Measurements from ENCODE around the gene PTK6.
A peak's percentile ranks its signal among the peaks of the same experiment; 100 is the strongest.

PTK6 gene

GRCh38 chr20:63542031-63542559 lies 4.9 kb upstream of the PTK6 start:
- no peak for DNase-seq

- DNase-seq: no peak
These were observed 4.2 kb upstream of the PTK6 start for GRCh38 chr20:63541371-63541770.

GRCh38 chr20:63540417-63541186 lies 3.4 kb upstream of the PTK6 start:
- DNase-seq: no peak

GRCh38 chr20:63539441-63540370 lies 2.5 kb upstream of the PTK6 start:
- no peak for DNase-seq

- no peak for DNase-seq
These were observed 1.9 kb upstream of the PTK6 start for GRCh38 chr20:63539092-63539430.

GRCh38 chr20:63538204-63539091 lies 1.3 kb upstream of the PTK6 start:
- DNase-seq: peak; percentile 31

- DNase-seq: peak; percentile 98
These were observed 488 bp upstream of the PTK6 start for GRCh38 chr20:63537525-63538203.

GRCh38 chr20:63536241-63536977 lies 767 bp downstream of the PTK6 start:
- DNase-seq: no peak

- no peak for DNase-seq
These were observed 2.1 kb downstream of the PTK6 start for GRCh38 chr20:63534831-63535651.

GRCh38 chr20:63534427-63534830 lies 2.7 kb downstream of the PTK6 start:
- no peak for DNase-seq

GRCh38 chr20:63533871-63534393 lies 3.2 kb downstream of the PTK6 start:
- DNase-seq: no peak

GRCh38 chr20:63533388-63533787 lies 3.8 kb downstream of the PTK6 start:
- DNase-seq: no peak

GRCh38 chr20:63532449-63532971 lies 4.7 kb downstream of the PTK6 start:
- DNase-seq: no peak

GRCh38 chr20:63531686-63532448 lies 5.3 kb downstream of the PTK6 start:
- no peak for DNase-seq

- DNase-seq: no peak
These were observed 6.4 kb downstream of the PTK6 start for GRCh38 chr20:63530788-63531160.

GRCh38 chr20:63529861-63530787 lies 7.1 kb downstream of the PTK6 start:
- DNase-seq: no peak

GRCh38 chr20:63529180-63529860 lies 7.9 kb downstream of the PTK6 start:
- DNase-seq: no peak

GRCh38 chr20:63527184-63527583 lies 10.0 kb downstream of the PTK6 start:
- no peak for DNase-seq
